Measurements from ENCODE around the gene NRP2.

DNA sequence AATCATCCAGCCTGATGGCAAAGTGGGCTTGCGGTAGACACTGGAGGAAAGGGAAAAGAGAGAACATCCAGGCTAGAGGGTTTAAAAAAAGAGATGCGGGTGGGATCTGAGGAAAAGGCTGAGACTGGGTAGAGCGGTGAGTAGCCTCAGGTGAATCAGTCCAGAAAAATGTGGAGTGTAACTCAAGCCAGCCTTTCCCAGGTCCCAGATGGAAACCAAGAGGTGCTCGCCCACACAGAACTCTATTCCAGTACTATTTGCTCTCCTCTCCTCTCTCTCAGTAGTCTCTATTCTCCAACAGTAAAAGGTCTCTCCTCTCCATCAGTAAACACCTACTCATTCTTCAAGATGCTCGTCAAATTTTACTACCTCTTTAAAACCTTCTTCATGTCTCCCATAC is 38.3 kb upstream of the NRP2 start:
- no peak for TF ChIP-seq POLR2A (IDR thresholded peaks at IDR 0.05)
- TF ChIP-seq, protein P1, sequence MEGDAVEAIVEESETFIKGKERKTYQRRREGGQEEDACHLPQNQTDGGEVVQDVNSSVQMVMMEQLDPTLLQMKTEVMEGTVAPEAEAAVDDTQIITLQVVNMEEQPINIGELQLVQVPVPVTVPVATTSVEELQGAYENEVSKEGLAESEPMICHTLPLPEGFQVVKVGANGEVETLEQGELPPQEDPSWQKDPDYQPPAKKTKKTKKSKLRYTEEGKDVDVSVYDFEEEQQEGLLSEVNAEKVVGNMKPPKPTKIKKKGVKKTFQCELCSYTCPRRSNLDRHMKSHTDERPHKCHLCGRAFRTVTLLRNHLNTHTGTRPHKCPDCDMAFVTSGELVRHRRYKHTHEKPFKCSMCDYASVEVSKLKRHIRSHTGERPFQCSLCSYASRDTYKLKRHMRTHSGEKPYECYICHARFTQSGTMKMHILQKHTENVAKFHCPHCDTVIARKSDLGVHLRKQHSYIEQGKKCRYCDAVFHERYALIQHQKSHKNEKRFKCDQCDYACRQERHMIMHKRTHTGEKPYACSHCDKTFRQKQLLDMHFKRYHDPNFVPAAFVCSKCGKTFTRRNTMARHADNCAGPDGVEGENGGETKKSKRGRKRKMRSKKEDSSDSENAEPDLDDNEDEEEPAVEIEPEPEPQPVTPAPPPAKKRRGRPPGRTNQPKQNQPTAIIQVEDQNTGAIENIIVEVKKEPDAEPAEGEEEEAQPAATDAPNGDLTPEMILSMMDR (IDR thresholded peaks at IDR 0.05), result no peak
